LoVo (cell line): ENCODE results near the gene LRBA.
"Not testable (repeated sequence)": the region's sequence is repeated elsewhere in the genome, so short reads cannot be mapped to it uniquely, and the experiment has no call there.

Experiments
- DNase-seq: peaks from one replicate; pipeline ENCODE4 v3.0.0-alpha.2; 2016; ENCODE audit warnings: low spot score

LRBA gene

DNA sequence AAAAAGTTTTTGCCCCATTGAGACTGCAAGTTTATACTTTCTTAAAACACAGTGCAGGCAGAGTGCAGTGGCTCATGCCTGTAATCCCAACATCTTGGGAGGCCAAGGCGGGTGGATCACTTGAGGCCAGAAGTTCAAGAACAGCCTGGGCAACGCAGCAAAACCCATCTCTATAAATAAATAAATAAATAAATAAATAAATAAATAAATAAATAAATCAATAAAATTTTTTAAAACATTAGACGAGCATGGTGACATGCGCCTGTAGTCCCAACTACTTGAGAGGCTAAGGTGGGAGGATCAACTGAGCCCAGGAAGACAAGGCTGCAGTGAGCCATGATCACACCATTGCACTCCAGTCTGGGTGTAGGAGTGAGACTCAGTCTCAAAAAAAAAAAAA is 213.3 kb downstream of the LRBA start:
- no peak for DNase-seq

DNA sequence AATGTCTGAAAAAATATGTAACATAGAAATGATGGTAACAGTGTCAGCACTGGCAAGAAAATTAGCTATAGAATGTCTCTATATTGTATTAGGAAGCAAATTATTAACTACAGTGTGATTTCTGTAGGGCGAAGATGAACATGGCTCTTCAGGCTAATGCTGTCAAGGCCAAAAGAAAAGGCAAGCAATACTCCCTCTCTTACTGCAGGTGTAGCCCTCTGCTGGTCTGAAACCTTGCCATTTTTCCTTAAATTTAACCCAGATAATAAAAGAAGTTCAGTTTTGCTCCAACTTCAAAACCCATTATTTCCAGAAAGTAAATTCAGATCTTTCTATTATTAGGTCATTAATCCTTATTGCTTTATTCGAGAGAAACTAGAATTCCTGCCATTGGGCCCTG is 215.9 kb downstream of the LRBA start:
- no peak for DNase-seq

- no peak for DNase-seq
These were observed 220.4 kb downstream of the LRBA start for GRCh38 chr4:150794706-150795105.

DNA sequence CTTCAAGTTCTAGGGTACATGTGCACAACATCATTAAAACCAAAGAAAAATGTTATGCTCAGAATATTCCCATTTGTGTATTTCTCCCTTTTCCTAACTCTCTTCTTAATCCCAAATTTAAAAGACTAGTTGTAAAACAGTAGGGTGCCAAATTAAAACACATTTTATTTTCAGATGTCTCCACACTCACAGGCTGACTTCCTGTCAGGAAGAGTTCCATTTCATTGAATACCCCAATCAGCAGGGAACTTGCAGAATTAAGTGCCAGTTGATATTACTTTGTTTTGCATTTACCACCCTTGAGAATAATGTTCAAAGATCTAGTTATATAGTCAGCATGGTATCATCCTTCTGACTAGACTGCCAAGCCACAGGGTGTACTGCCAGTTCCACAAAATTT is 225.2 kb downstream of the LRBA start:
- no peak for DNase-seq

- DNase-seq = no peak
These were observed 230.1 kb downstream of the LRBA start for GRCh38 chr4:150784939-150785338.

DNA sequence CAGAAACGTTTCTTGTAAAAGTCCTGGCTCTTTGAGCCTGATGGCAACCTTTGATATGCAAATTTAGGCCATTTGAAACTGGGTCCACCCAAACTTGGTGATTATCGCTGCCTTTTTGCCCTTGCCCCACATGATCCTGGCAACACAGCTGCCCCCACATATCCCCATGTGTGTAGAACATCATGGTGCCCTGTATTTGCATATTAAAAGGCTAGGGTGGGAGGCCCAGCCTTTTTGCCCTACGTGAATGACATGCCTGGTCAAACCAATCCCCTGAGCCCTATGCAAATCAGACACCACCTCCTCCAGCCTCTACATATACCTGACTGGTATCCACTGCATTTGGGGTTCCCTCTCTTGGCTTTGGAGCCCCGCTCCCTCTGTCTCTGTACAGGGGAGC is 230.8 kb downstream of the LRBA start:
- no peak for DNase-seq

GRCh38 chr4:150782921-150783320 is 232.2 kb downstream of the LRBA start:
- DNase-seq = no peak

GRCh38 chr4:150782311-150782710 is 232.8 kb downstream of the LRBA start:
- DNase-seq = peak; percentile 26

DNA sequence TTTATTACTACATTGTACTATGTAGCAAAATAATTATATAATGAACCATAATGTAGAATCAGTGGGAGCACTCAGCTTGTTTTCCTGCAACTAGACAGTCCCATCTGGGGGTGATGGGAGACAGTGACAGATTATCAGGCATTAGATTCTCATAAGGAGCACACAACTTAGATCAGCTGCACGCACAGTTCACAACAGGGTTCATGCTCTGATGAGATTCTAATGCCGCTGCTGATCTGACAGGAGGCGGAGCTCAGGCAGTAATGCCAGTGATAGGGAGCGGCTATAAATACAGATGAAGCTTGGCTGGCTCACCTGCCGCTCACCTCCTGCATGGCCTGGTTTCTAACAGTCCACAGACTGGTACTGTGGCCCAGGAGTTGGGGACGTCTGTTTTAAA is 233.9 kb downstream of the LRBA start:
- DNase-seq = no peak

- DNase-seq = no peak
These were observed 235.4 kb downstream of the LRBA start for GRCh38 chr4:150779707-150780106.

DNA sequence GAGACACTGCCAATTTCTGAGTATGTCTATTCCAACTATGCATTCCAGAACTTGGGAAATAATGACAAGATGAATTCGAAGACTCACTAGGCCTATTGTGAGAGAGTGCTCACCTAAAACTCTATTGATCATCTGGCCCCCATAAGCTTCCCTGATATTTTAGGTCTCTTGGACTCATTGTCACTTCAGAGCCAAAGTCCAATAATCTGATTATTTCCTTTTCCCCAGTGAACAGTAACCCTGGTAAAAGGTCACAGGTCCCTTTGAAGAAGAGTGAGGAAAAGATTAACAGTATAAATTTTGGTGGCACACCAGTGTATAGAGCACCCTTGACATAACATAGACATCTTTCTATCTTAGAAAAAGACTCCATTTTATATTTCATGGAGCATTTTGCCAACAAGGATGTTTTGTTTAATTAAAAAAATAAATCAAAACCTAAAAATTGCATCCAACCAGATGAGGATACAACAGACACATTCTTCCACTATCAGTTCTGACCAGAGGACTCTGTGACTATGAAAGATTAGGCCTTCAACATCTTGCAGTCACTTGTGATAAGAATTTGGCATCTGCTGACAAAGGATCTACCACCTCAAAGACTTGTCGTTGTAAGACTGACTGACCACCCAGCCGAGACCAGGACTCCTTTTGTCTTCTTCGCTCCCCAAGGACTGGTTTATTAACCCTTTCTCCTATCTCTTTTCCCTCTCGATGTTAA is 241.2 kb downstream of the LRBA start:
- DNase-seq = no peak

DNA sequence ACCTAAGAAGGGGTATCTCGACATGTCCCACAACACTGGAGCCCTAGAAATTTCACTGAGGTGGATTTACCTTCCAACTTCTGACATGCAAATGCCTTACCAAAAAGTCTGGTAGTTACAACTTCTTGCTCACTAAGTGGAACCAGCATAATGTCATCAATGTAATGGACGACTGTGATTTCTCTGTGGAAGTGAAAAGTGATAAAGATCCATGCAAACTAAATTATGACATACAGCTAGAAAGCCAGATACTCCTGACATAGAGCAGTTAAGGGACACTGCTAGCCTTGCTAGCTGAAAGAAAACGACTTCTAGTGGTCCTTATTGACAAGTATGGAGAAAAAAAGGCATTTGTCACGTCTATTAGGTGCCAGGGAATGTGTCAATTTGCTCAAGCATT is 242.1 kb downstream of the LRBA start:
- no peak for DNase-seq

GRCh38 chr4:150771382-150771781 is 243.7 kb downstream of the LRBA start:
- no peak for DNase-seq

DNA sequence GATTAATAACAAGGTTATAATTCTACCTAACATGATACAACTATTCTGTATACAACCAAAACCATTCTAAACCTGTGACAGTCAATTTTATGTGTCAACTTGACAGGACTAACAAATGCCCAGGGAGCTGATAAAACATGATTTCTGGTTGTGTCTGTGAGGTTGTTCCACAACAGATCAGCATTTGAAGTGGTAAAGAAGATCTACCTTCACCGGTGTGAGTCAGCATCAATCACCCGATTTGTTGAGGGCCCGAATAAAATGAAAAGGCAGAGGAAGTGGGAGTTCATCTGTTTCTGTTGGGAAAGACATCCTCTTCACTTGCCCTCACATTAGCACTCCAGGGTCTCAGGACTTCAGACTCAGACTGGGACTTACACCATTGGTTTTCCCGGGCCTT is 245.2 kb downstream of the LRBA start:
- no peak for DNase-seq

GRCh38 chr4:150769248-150769647 is 245.8 kb downstream of the LRBA start:
- peak; percentile 61 for DNase-seq

- DNase-seq = no peak
These were observed 246.6 kb downstream of the LRBA start for GRCh38 chr4:150768497-150768896.

DNA sequence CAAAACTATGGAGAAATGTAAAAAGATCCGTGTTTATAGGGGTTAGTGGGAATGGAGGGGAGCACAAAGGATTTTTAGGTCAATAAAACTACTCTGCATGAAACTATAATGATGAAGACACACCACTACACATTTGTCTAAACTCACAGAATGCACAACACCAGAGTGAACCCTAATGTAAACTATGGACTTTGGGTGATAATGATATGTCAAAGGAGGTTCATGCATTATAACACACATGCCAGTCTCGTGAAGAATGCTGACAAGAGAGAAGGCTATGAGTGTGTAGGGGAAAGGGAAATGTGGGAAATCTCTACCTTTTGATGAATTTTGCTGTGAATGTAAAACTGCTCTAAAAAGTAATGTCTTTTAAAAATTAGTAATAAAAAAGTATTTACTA is 249.9 kb downstream of the LRBA start:
- DNase-seq = no peak

DNA sequence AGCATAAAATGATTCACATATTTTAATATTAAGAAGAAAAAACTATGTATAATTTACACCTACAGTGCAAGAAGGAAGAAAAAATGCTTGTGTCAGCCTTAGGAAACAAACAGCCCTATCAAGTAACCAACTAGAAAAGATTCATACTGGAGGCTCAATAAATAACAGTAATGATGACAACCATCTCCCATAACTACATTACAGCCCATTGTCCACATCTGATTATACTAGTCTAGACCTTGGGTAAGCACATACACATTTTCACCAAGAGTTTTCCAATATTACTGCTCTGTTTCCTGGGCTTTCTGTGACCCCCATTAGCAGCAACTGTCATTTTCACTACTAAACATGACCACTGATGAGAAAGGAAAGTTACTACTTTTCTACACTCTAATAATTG is 263.4 kb downstream of the LRBA start:
- DNase-seq = no peak

DNA sequence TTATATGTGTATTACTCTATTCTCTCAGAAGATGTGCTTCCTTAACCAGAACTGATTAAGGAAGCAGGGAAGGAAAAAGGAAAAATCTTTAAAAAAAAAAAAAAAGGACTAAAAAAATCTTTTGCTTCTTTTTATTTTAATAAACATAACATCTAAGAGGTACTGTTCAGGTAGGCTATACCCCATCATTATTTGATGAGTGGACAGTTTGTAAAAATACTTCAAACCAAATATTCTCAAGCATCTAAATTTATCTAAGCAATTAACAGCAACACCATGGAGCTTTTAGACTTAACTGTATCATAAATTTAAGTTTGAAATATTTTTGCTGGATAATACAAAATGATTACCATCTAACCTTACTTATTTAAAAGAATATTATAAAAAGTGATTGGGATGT is 264.3 kb downstream of the LRBA start:
- DNase-seq = no peak

- no peak for DNase-seq
These were observed 268.9 kb downstream of the LRBA start for GRCh38 chr4:150746156-150746555.

- DNase-seq = no peak
These were observed 270.5 kb downstream of the LRBA start for GRCh38 chr4:150744570-150744969.

- no peak for DNase-seq
These were observed 271.3 kb downstream of the LRBA start for GRCh38 chr4:150743564-150744342.

DNA sequence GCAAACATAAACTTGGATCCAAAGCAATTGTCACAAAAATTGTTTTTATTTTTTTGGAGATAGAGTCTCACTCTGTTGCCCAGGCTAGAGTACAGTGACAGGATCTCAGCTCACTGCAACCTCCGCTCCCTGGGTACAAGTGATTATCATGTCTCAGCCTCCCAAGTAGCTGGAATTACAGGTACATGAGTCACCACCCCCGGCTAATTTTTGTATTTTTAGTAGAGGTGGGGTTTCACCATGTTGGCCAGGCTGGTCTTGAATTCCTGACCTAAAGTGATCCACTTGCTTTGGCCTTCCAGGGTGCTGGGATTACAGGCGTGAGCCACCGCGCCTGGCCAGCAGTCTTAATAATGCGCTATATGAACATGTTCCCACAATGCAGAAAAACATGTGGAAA is 272.2 kb downstream of the LRBA start:
- not testable (repeated sequence) for DNase-seq

DNA sequence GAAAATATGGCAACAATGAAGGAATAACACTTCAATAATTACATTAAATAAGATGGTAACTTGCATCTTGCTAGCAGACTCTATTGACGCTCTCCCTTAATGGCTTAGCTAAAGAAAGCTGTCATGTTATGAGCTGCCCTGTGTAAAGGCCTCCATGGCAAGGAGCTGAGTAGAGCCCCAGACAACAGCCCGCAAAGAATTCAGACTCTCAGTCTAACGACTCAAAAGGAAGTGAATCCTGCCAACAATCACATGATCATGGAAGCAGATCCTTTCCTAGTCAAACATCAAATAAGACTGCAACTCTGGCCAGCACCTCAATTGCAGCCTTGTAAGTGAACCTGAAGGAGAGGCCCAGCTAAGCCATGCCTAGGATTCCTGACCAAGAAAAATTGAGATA is 275.5 kb downstream of the LRBA start:
- no peak for DNase-seq
